Measurements from ENCODE around the gene PSMD5. TPM values are rescaled to one million over a fixed set of nuclear protein-coding genes. Genes with fewer than 3 reads are reported as not detected.

Gene PSMD5
- total and polyA plus RNA-seq, 9 of the 15 experiments (the other 6 are each of a cell fraction or from before 2014, with no cell fraction given) = 46.4 to 148 (median 76.3) TPM

DNA sequence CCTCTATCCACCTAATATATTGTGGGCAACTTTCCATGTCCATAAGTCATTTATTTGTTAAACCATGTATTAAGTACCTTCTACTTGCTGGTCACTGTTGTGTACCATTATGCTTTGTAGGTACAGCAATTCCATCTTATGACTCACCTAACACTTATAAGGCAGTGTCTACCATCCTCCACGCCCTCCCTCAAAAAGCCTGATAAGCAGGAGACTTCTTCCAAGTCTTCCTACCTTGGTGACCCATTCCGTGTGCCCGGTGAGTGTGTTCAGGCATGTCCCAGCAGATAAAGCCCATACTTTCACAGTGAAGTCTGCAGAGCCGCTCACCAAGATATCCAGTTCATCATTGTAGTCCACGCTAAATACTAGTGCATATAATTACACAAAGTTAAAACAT lies 66.9 kb downstream of the PSMD5 start (continued):
- TF ChIP-seq, protein P1, sequence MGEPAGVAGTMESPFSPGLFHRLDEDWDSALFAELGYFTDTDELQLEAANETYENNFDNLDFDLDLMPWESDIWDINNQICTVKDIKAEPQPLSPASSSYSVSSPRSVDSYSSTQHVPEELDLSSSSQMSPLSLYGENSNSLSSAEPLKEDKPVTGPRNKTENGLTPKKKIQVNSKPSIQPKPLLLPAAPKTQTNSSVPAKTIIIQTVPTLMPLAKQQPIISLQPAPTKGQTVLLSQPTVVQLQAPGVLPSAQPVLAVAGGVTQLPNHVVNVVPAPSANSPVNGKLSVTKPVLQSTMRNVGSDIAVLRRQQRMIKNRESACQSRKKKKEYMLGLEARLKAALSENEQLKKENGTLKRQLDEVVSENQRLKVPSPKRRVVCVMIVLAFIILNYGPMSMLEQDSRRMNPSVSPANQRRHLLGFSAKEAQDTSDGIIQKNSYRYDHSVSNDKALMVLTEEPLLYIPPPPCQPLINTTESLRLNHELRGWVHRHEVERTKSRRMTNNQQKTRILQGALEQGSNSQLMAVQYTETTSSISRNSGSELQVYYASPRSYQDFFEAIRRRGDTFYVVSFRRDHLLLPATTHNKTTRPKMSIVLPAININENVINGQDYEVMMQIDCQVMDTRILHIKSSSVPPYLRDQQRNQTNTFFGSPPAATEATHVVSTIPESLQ (CRISPR knock-in tag; IDR thresholded peaks at IDR 0.05) = no peak
- TF ChIP-seq ZNF175 (CRISPR knock-in tag; IDR thresholded peaks at IDR 0.05; ENCODE audit: low read depth) = no peak
- TF ChIP-seq, protein P2, sequence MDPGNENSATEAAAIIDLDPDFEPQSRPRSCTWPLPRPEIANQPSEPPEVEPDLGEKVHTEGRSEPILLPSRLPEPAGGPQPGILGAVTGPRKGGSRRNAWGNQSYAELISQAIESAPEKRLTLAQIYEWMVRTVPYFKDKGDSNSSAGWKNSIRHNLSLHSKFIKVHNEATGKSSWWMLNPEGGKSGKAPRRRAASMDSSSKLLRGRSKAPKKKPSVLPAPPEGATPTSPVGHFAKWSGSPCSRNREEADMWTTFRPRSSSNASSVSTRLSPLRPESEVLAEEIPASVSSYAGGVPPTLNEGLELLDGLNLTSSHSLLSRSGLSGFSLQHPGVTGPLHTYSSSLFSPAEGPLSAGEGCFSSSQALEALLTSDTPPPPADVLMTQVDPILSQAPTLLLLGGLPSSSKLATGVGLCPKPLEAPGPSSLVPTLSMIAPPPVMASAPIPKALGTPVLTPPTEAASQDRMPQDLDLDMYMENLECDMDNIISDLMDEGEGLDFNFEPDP (CRISPR knock-in tag; IDR thresholded peaks at IDR 0.05) = no peak
- TF ChIP-seq CREB1 (IDR thresholded peaks at IDR 0.05) = peak; percentile 26; the same call in 1 of the 2 replicates
- TF ChIP-seq CREB1 (CRISPR knock-in tag; IDR thresholded peaks at IDR 0.05) = no peak
- TF ChIP-seq SPI1 (IDR thresholded peaks at IDR 0.05; ENCODE audit: borderline replicate concordance, low read depth, low read length) = no peak
- TF ChIP-seq EWSR1 (IDR thresholded peaks at IDR 0.05; ENCODE audit: borderline replicate concordance, low read depth, partially characterized antibody) = no peak
- no peak for TF ChIP-seq NR4A1 (CRISPR knock-in tag; IDR thresholded peaks at IDR 0.05)
- TF ChIP-seq NR4A1 (tag; IDR thresholded peaks at IDR 0.05) = no peak
- TF ChIP-seq, protein P3, sequence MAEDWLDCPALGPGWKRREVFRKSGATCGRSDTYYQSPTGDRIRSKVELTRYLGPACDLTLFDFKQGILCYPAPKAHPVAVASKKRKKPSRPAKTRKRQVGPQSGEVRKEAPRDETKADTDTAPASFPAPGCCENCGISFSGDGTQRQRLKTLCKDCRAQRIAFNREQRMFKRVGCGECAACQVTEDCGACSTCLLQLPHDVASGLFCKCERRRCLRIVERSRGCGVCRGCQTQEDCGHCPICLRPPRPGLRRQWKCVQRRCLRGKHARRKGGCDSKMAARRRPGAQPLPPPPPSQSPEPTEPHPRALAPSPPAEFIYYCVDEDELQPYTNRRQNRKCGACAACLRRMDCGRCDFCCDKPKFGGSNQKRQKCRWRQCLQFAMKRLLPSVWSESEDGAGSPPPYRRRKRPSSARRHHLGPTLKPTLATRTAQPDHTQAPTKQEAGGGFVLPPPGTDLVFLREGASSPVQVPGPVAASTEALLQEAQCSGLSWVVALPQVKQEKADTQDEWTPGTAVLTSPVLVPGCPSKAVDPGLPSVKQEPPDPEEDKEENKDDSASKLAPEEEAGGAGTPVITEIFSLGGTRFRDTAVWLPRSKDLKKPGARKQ (CRISPR knock-in tag; IDR thresholded peaks at IDR 0.05) = no peak
- no peak for TF ChIP-seq ESRRA (IDR thresholded peaks at IDR 0.05; ENCODE audit: borderline replicate concordance, low read depth)
- no peak for TF ChIP-seq SLC30A9 (CRISPR knock-in tag; IDR thresholded peaks at IDR 0.05)
- TF ChIP-seq MYNN (IDR thresholded peaks at IDR 0.05) = peak; percentile 60; the same call in 1 of the 2 replicates
- no peak for TF ChIP-seq MYNN (CRISPR knock-in tag; IDR thresholded peaks at IDR 0.05)
- no peak for TF ChIP-seq LCOR (CRISPR knock-in tag; IDR thresholded peaks at IDR 0.05)
- TF ChIP-seq RFX7 (CRISPR knock-in tag; IDR thresholded peaks at IDR 0.05) = no peak
- TF ChIP-seq, protein P4, sequence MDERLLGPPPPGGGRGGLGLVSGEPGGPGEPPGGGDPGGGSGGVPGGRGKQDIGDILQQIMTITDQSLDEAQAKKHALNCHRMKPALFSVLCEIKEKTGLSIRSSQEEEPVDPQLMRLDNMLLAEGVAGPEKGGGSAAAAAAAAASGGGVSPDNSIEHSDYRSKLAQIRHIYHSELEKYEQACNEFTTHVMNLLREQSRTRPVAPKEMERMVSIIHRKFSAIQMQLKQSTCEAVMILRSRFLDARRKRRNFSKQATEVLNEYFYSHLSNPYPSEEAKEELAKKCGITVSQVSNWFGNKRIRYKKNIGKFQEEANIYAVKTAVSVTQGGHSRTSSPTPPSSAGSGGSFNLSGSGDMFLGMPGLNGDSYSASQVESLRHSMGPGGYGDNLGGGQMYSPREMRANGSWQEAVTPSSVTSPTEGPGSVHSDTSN (CRISPR knock-in tag; IDR thresholded peaks at IDR 0.05; ENCODE audit: low read depth) = no peak
- TF ChIP-seq, protein P4 (tag; conservative IDR thresholded peaks at IDR 0.05; ENCODE audit: low read depth) = no peak
- TF ChIP-seq ZNF316 (IDR thresholded peaks at IDR 0.05) = no peak
- TF ChIP-seq FOXA3 (CRISPR knock-in tag; conservative IDR thresholded peaks at IDR 0.05 in 1 of 2, IDR thresholded peaks at IDR 0.05 in 1 of 2) = no peak
- TF ChIP-seq HNRNPUL1 (IDR thresholded peaks at IDR 0.05; ENCODE audit: low read length) = no peak
- TF ChIP-seq, protein P5, sequence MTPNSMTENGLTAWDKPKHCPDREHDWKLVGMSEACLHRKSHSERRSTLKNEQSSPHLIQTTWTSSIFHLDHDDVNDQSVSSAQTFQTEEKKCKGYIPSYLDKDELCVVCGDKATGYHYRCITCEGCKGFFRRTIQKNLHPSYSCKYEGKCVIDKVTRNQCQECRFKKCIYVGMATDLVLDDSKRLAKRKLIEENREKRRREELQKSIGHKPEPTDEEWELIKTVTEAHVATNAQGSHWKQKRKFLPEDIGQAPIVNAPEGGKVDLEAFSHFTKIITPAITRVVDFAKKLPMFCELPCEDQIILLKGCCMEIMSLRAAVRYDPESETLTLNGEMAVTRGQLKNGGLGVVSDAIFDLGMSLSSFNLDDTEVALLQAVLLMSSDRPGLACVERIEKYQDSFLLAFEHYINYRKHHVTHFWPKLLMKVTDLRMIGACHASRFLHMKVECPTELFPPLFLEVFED (CRISPR knock-in tag; conservative IDR thresholded peaks at IDR 0.05) = no peak
